H1 (cell line): ENCODE results near the gene FAM76B. TPM values are rescaled to one million over a fixed set of nuclear protein-coding genes. Genes with fewer than 3 reads are reported as not detected.
A peak's percentile ranks its signal among the peaks of the same experiment; 100 is the strongest.

ENCODE experiments used
- BACH1 ChIP-seq: IDR thresholded peaks from 2 replicates; pipeline ENCODE4 v1.6.1; 2012; ENCODE audit warnings: low read length, improper control_type of control experiment
- CBX5 ChIP-seq: fragments of 300-800, 300-1000 bp; sonication (generic); IDR thresholded peaks from 2 replicates; pipeline ENCODE4 v1.7.1; 2016; ENCODE audit warnings: antibody characterized with exemption, low read length, low read depth
- CTBP2 ChIP-seq: IDR thresholded peaks from 2 replicates; pipeline ENCODE4 v1.7.0; 2011; ENCODE audit warnings: borderline replicate concordance, mild to moderate bottlenecking, moderate library complexity, mixed read lengths, low read length; ENCODE audit not compliant: insufficient read depth, insufficient read length
- GABPA ChIP-seq: IDR thresholded peaks from 2 replicates; pipeline ENCODE4 v1.6.1; 2011; ENCODE audit warnings: mild to moderate bottlenecking, low read length, moderate library complexity, borderline replicate concordance; ENCODE audit not compliant: insufficient read depth
- HDAC2 ChIP-seq, 2 experiments: fragments of 300-600 bp in 1 of 2; sonication (generic) in 1 of 2; IDR thresholded peaks; 2 replicates each; pipeline ENCODE4 v1.6.1; 2011 to 2012; ENCODE audit warnings: low read depth in 2 of 2, low read length in 2 of 2, mild to moderate bottlenecking in 2 of 2, moderate library complexity in 2 of 2, borderline replicate concordance in 1 of 2, inconsistent platforms in 1 of 2
- HDAC6 ChIP-seq: IDR thresholded peaks from one replicate; pipeline ENCODE4 v1.7.1; 2012; ENCODE audit warnings: low read depth, mild to moderate bottlenecking, inconsistent platforms, low read length, moderate library complexity
- KDM4A ChIP-seq: IDR thresholded peaks from one replicate; pipeline ENCODE4 v1.7.1; 2012; ENCODE audit warnings: low read depth, mild to moderate bottlenecking, moderate library complexity, low read length, inconsistent platforms; ENCODE audit not compliant: severe bottlenecking
- KDM5A ChIP-seq: fragments of 200-600 bp; IDR thresholded peaks from 2 replicates; pipeline ENCODE4 v1.7.1; 2012; ENCODE audit warnings: mild to moderate bottlenecking, low read length, inconsistent platforms, mixed read lengths
- NRF1 ChIP-seq: IDR thresholded peaks from 2 replicates; pipeline ENCODE4 v1.6.1; 2011; ENCODE audit warnings: mild to moderate bottlenecking, low read depth, low read length, improper control_type of control experiment
- POU5F1 ChIP-seq: IDR thresholded peaks from 2 replicates; pipeline ENCODE4 v1.6.1; 2011; ENCODE audit warnings: low read depth, mild to moderate bottlenecking, low read length, moderate library complexity
- RAD21 ChIP-seq, 2 experiments: IDR thresholded peaks in 1 of 2; conservative IDR thresholded peaks in 1 of 2; 2 replicates each; pipeline ENCODE4 v1.6.1; 2011; ENCODE audit warnings: low read depth in 2 of 2, low read length in 2 of 2, improper control_type of control experiment in 1 of 2, inconsistent platforms in 1 of 2, mild to moderate bottlenecking in 1 of 2, moderate library complexity in 1 of 2
- RBBP5 ChIP-seq: IDR thresholded peaks from 2 replicates; pipeline ENCODE4 v1.7.1; 2012; ENCODE audit warnings: low read depth, mild to moderate bottlenecking, inconsistent platforms, low read length, moderate library complexity, borderline replicate concordance
- RNF2 ChIP-seq: fragments of 200-900, 300-1000 bp; sonication (generic); IDR thresholded peaks from 2 replicates; pipeline ENCODE4 v1.7.1; 2016; ENCODE audit warnings: borderline replicate concordance, low read depth, mild to moderate bottlenecking, antibody characterized with exemption, low read length; ENCODE audit not compliant: poor library complexity, severe bottlenecking; ENCODE audit errors: missing control alignments
- SIN3A ChIP-seq, 2 experiments: IDR thresholded peaks in 1 of 2; conservative IDR thresholded peaks in 1 of 2; 2 replicates each; pipeline ENCODE4 v1.6.1; 2011 to 2012; ENCODE audit warnings: low read length in 2 of 2, improper control_type of control experiment in 1 of 2, low read depth in 1 of 2, mild to moderate bottlenecking in 1 of 2
- SIRT6 ChIP-seq: IDR thresholded peaks from one replicate; pipeline ENCODE4 v1.7.1; 2012; ENCODE audit warnings: low read length, inconsistent platforms
- SIX5 ChIP-seq: IDR thresholded peaks from 2 replicates; pipeline ENCODE4 v1.6.1; 2011; ENCODE audit warnings: mild to moderate bottlenecking, low read depth, low read length
- SP2 ChIP-seq: IDR thresholded peaks from 2 replicates; pipeline ENCODE4 v1.6.1; 2012; ENCODE audit warnings: mild to moderate bottlenecking, low read length, inconsistent platforms
- SRF ChIP-seq: IDR thresholded peaks from 2 replicates; pipeline ENCODE4 v1.6.1; 2011; ENCODE audit warnings: mild to moderate bottlenecking, low read depth, low read length, moderate library complexity
- TAF1 ChIP-seq: IDR thresholded peaks from 2 replicates; pipeline ENCODE4 v1.6.1; 2011; ENCODE audit warnings: mild to moderate bottlenecking, low read depth, low read length
- USF2 ChIP-seq: IDR thresholded peaks from 2 replicates; pipeline ENCODE4 v1.6.1; 2011; ENCODE audit warnings: low read length, improper control_type of control experiment
- polyA plus RNA-seq, 7 experiments: library from polyadenylated mRNA; depleted of rRNA in 3 of 7; stranded (reverse) in 5 of 7; unstranded in 2 of 7; fragments of >200 nt in 5 of 7; fragments of 200-250 nt in 2 of 7; gene quantifications; 1 replicate in 5 of 7; 2 replicates in 1 of 7; 4 replicates in 1 of 7; pipeline versions ENCODE4 v1.2.1 to v1.2.3, GENCODE V29; 2011 to 2013; ENCODE audit warnings: missing spikeins in 2 of 7, mixed read lengths in 2 of 7
- total RNA-seq: library from RNA; stranded (reverse); fragmentation: NEBNext Ultra II Directional; extraction: Animal tissue kit (Norgen Biotek cat#: 25700); gene quantifications from 2 replicates; pipeline ENCODE4 v1.2.1, GENCODE V29; 2021
- TF ChIP-seq, protein P1 (sequence below): IDR thresholded peaks from 2 replicates; pipeline ENCODE4 v1.6.1; 2012; ENCODE audit warnings: inconsistent platforms

FAM76B gene
- total and polyA plus RNA-seq, 2 of the 8 experiments (the other 6 are each of a cell fraction or from before 2014, with no cell fraction given), result 11.0 to 22.3 TPM

- TF ChIP-seq SP2, result peak; percentile 56
- no peak for TF ChIP-seq SIRT6
- no peak for TF ChIP-seq HDAC6
- TF ChIP-seq RBBP5, result peak; percentile 4; the same call in 1 of the 2 replicates
- no peak for TF ChIP-seq GABPA
- TF ChIP-seq CTBP2, result no peak
- TF ChIP-seq POU5F1, result no peak
- TF ChIP-seq KDM5A, result 0 out of 2 replicates have a peak, but pooled peaks have one; percentile 4
- no peak for TF ChIP-seq RNF2
- TF ChIP-seq, protein P1, sequence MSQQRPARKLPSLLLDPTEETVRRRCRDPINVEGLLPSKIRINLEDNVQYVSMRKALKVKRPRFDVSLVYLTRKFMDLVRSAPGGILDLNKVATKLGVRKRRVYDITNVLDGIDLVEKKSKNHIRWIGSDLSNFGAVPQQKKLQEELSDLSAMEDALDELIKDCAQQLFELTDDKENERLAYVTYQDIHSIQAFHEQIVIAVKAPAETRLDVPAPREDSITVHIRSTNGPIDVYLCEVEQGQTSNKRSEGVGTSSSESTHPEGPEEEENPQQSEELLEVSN, result no peak
- TF ChIP-seq NRF1, result no peak
- no peak for TF ChIP-seq BACH1
- peak; percentile 71 for TF ChIP-seq TAF1
- no peak for TF ChIP-seq RAD21 (IDR thresholded peaks at IDR 0.05 in 1 of 2, conservative IDR thresholded peaks at IDR 0.05 in 1 of 2; ENCODE audit: low read depth in 2 of 2, low read length in 2 of 2)
- TF ChIP-seq USF2, result no peak
- TF ChIP-seq KDM4A, result peak; percentile 18
- TF ChIP-seq SIX5, result no peak
- no peak for TF ChIP-seq SRF
- TF ChIP-seq SIN3A (conservative IDR thresholded peaks at IDR 0.05 in 1 of 2, IDR thresholded peaks at IDR 0.05 in 1 of 2; ENCODE audit: low read depth in 1 of 2, low read length in 2 of 2), result no peak; a peak in 1 of 4 replicates
- TF ChIP-seq CBX5, result no peak
- TF ChIP-seq HDAC2 (IDR thresholded peaks at IDR 0.05; ENCODE audit: borderline replicate concordance in 1 of 2, low read depth in 2 of 2, low read length in 2 of 2), result peak in 1 of 2 experiments; percentile 42; a peak in 1 of 4 replicates
These were observed 746 bp upstream of the FAM76B start, which contains the start of gene CEP57 (continued) for GRCh38 chr11:95790123-95790932.
